Spinal cord (tissue), 10 donors: ENCODE data around the gene NTRK2. TPM values are rescaled to one million over a fixed set of nuclear protein-coding genes. Genes with fewer than 3 reads are reported as not detected.

ENCODE experiments used
- DNase-seq, 6 donors: peaks; one replicate each; pipeline versions ENCODE4 v3.0.0 to v3.0.0-alpha.2; 2013 to 2015; ENCODE audit warnings: low spot score in 6 of 6, low read depth in 4 of 6
- H3K27ac ChIP-seq: one replicate; pipeline ENCODE4 v1.5.1; 2013; ENCODE audit warnings: low read depth, low read length, control low read depth
- H3K27me3 ChIP-seq: one replicate; pipeline ENCODE4 v1.6.1; 2013; ENCODE audit warnings: low read length; ENCODE audit not compliant: control insufficient read depth, insufficient read depth
- H3K36me3 ChIP-seq: one replicate; pipeline ENCODE4 v1.6.1; 2013; ENCODE audit warnings: low read length; ENCODE audit not compliant: control insufficient read depth, insufficient read depth
- H3K4me1 ChIP-seq: one replicate; pipeline ENCODE4 v1.6.1; 2013; ENCODE audit warnings: low read length; ENCODE audit not compliant: control insufficient read depth, insufficient read depth
- H3K4me3 ChIP-seq: one replicate; pipeline ENCODE4 v1.5.1; 2013; ENCODE audit warnings: low read depth, low read length, control low read depth
- H3K9me3 ChIP-seq: one replicate; pipeline ENCODE4 v1.6.1; 2013; ENCODE audit warnings: low read length; ENCODE audit not compliant: control insufficient read depth, insufficient read depth
- WGBS: methylation state at CpG from one replicate; pipeline ENCODE4 v1.1.5; 2013; ENCODE audit warnings: missing lambda C conversion rate; ENCODE audit not compliant: insufficient coverage; 5-methylcytosine and 5-hydroxymethylcytosine counted together
- polyA plus RNA-seq, 2 donors: library from polyadenylated mRNA; unstranded; fragments of 120-200 nt; gene quantifications; one replicate each; pipeline ENCODE4 v1.2.1, GENCODE V29; 2013; ENCODE audit not compliant: insufficient read length in 2 of 2
- total RNA-seq, 2 donors: library from RNA; depleted of rRNA in 1 of 2; stranded (reverse); fragments of 120-200 nt in 1 of 2; fragments of >200 nt in 1 of 2; gene quantifications; one replicate each; pipeline versions ENCODE4 v1.2.3 to v1.2.4, GENCODE V29; 2013 to 2014
- donor health status: healthy.

NTRK2 gene
- total and polyA plus RNA-seq, 4 donors = 119 to 185 (median 146) TPM

- Histone ChIP-seq H3K9me3 (no peaks in the 10 kb centered on the region), H3K4me3 (no peak overlapping the region), H3K27ac (no peak overlapping the region), H3K36me3 (no peaks in the 10 kb centered on the region), H3K4me1 (peaks cover 6% of the 10 kb centered on the region), H3K27me3 (no peaks in the 10 kb centered on the region)
- DNase-seq = no peak
- WGBS = 35% methylated on average over 2 of the region's 4 CpGs
Observed at GRCh38 chr9:84831377-84831776, 161.8 kb downstream of the NTRK2 start.

- Histone ChIP-seq H3K36me3 (no peaks in the 10 kb centered on the region), H3K4me1 (peaks cover 6% of the 10 kb centered on the region), H3K4me3 (no peak overlapping the region), H3K27ac (no peak overlapping the region), H3K27me3 (no peaks in the 10 kb centered on the region), H3K9me3 (no peaks in the 10 kb centered on the region)
- no peak for DNase-seq
- 88% methylated on average over 5 of the region's 10 CpGs for WGBS
Observed at GRCh38 chr9:84832453-84832852, 162.9 kb downstream of the NTRK2 start.

- no peaks in the 10 kb centered on the region for H3K27me3 ChIP-seq
- DNase-seq = no peak
- 84% methylated on average over 3 of the region's 4 CpGs for WGBS
- no peaks in the 10 kb centered on the region for H3K9me3 ChIP-seq
- no peaks in the 10 kb centered on the region for H3K36me3 ChIP-seq
- no peak overlapping the region for H3K27ac ChIP-seq
- H3K4me3 ChIP-seq = no peak overlapping the region
- H3K4me1 ChIP-seq = peaks cover 5% of the 10 kb centered on the region
Observed at GRCh38 chr9:84834426-84834825, 164.9 kb downstream of the NTRK2 start.

- Histone ChIP-seq H3K4me3 (no peak overlapping the region), H3K36me3 (no peaks in the 10 kb centered on the region), H3K27ac (no peak overlapping the region), H3K27me3 (no peaks in the 10 kb centered on the region), H3K9me3 (no peaks in the 10 kb centered on the region), H3K4me1 (peaks cover 3% of the 10 kb centered on the region)
- peak in 1 of 6 donors; percentile 43 for DNase-seq
- 50% methylated on average over 1 of the region's 5 CpGs for whole genome bisulfite sequencing
Observed at GRCh38 chr9:84835745-84836144, 166.2 kb downstream of the NTRK2 start.

GRCh38 chr9:84838879-84839278 is 169.3 kb downstream of the NTRK2 start:
- no CpG with 5 or more reads among the region's 1 CpG for whole genome bisulfite sequencing
- no peak for DNase-seq
- H3K27me3 ChIP-seq = no peaks in the 10 kb centered on the region
- H3K4me1 ChIP-seq = no peaks in the 10 kb centered on the region
- no peaks in the 10 kb centered on the region for H3K36me3 ChIP-seq
- peak overlapping the region; percentile 30 for H3K27ac ChIP-seq
- no peaks in the 10 kb centered on the region for H3K9me3 ChIP-seq
- no peak overlapping the region for H3K4me3 ChIP-seq

GRCh38 chr9:84839541-84839940 is 170.0 kb downstream of the NTRK2 start:
- peak overlapping the region; percentile 30 for H3K27ac ChIP-seq

GRCh38 chr9:84841931-84842330 is 172.4 kb downstream of the NTRK2 start:
- H3K27ac ChIP-seq = no peak overlapping the region
- 88% methylated on average over 3 of the region's 5 CpGs for WGBS
- no peaks in the 10 kb centered on the region for H3K36me3 ChIP-seq
- no peak for DNase-seq
- H3K27me3 ChIP-seq = no peaks in the 10 kb centered on the region
- no peak overlapping the region for H3K4me3 ChIP-seq
- no peaks in the 10 kb centered on the region for H3K9me3 ChIP-seq
- H3K4me1 ChIP-seq = peaks cover 4% of the 10 kb centered on the region

More at GRCh38 chr9:84839541-84839940, 170.0 kb downstream of the NTRK2 start:
- Histone ChIP-seq H3K9me3 (no peaks in the 10 kb centered on the region), H3K36me3 (no peaks in the 10 kb centered on the region), H3K4me1 (no peaks in the 10 kb centered on the region), H3K27me3 (no peaks in the 10 kb centered on the region), H3K4me3 (no peak overlapping the region)
- peak in 2 of 6 donors; percentile 84 to 86 for DNase-seq
- 32% methylated on average over 8 of the region's 9 CpGs for WGBS

GRCh38 chr9:84843175-84843824 is 173.8 kb downstream of the NTRK2 start:
- H3K27me3 ChIP-seq = no peaks in the 10 kb centered on the region
- H3K4me3 ChIP-seq = no peak overlapping the region
- no peak overlapping the region for H3K27ac ChIP-seq
- DNase-seq = no peak
- WGBS = 92% methylated on average over 4 of the region's 5 CpGs
- H3K36me3 ChIP-seq = peaks cover 2% of the 10 kb centered on the region
- H3K4me1 ChIP-seq = peaks cover 7% of the 10 kb centered on the region
- no peaks in the 10 kb centered on the region for H3K9me3 ChIP-seq

- H3K4me1 ChIP-seq = peaks cover 7% of the 10 kb centered on the region
- H3K27me3 ChIP-seq = no peaks in the 10 kb centered on the region
- no peaks in the 10 kb centered on the region for H3K9me3 ChIP-seq
- H3K36me3 ChIP-seq = peaks cover 2% of the 10 kb centered on the region
- no peak for DNase-seq
- H3K4me3 ChIP-seq = no peak overlapping the region
- H3K27ac ChIP-seq = peak overlapping the region; percentile 42
- WGBS = 20% methylated on average over 4 of the region's 7 CpGs
Observed at GRCh38 chr9:84845956-84846900, 176.7 kb downstream of the NTRK2 start.
